RPMI7951 (cell line): Measurements from ENCODE around the gene ABCC10. TPM values are rescaled to one million over a fixed set of nuclear protein-coding genes. Genes with fewer than 3 reads are reported as not detected.

Experiments
- DNase-seq: peaks from one replicate; pipeline ENCODE4 v3.0.0-alpha.2; 2012; ENCODE audit warnings: low read depth
- total RNA-seq: library from RNA; depleted of rRNA; stranded (reverse); fragments of >200 nt; shearing (Covaris generic); gene quantifications from 2 replicates; pipeline ENCODE4 v1.2.3, GENCODE V29; 2014

The ABCC10 gene
- total RNA-seq, 1 experiment from 2014 or later = 12.0 TPM

- DNase-seq = no peak
These were observed 41.7 kb downstream of the ABCC10 start for GRCh38 chr6:43468748-43469681.

GRCh38 chr6:43469947-43470346 is 42.6 kb downstream of the ABCC10 start:
- no peak for DNase-seq

GRCh38 chr6:43471399-43471798 is 44.1 kb downstream of the ABCC10 start:
- DNase-seq = no peak

- DNase-seq = no peak
These were observed 45.2 kb downstream of the ABCC10 start for GRCh38 chr6:43472515-43472914.

- no peak for DNase-seq
These were observed 48.2 kb downstream of the ABCC10 start for GRCh38 chr6:43475516-43475915.

GRCh38 chr6:43476746-43477145 is 49.4 kb downstream of the ABCC10 start:
- no peak for DNase-seq

GRCh38 chr6:43477235-43478007 is 50.1 kb downstream of the ABCC10 start, which contains the start of gene TJAP1:
Gene TJAP1 (plus strand): TSS chr6:43477570. CDS start chr6:43499002, 21,432 bp downstream.
- DNase-seq = peak; percentile 84

- DNase-seq = no peak
These were observed 50.6 kb downstream of the ABCC10 start for GRCh38 chr6:43478008-43478372.

- DNase-seq = no peak
These were observed 53.7 kb downstream of the ABCC10 start for GRCh38 chr6:43481075-43481474.

- no peak for DNase-seq
These were observed 54.4 kb downstream of the ABCC10 start for GRCh38 chr6:43481591-43482236.

- DNase-seq = peak; percentile 74
These were observed 61.4 kb downstream of the ABCC10 start for GRCh38 chr6:43488667-43489276.

- DNase-seq = peak; percentile 58
These were observed 62.1 kb downstream of the ABCC10 start for GRCh38 chr6:43489277-43490072.

- DNase-seq = no peak
These were observed 63.2 kb downstream of the ABCC10 start for GRCh38 chr6:43490523-43490939.

- peak; percentile 77 for DNase-seq
These were observed 64.7 kb downstream of the ABCC10 start for GRCh38 chr6:43491750-43492661.

GRCh38 chr6:43492673-43493072 is 65.3 kb downstream of the ABCC10 start:
- no peak for DNase-seq

GRCh38 chr6:43493230-43493629 is 65.9 kb downstream of the ABCC10 start:
- no peak for DNase-seq

GRCh38 chr6:43493833-43494232 is 66.5 kb downstream of the ABCC10 start:
- DNase-seq = no peak

- DNase-seq = no peak
These were observed 67.0 kb downstream of the ABCC10 start for GRCh38 chr6:43494321-43494720.

- no peak for DNase-seq
These were observed 67.4 kb downstream of the ABCC10 start for GRCh38 chr6:43494766-43495165.
